Lung (tissue), 12 donors: ENCODE data around the gene PDF. TPM values are rescaled to one million over a fixed set of nuclear protein-coding genes. Genes with fewer than 3 reads are reported as not detected.
"Not testable (repeated sequence)": the region's sequence is repeated elsewhere in the genome, so short reads cannot be mapped to it uniquely, and the experiment has no call there.

Source experiments
- ATAC-seq: fragments of 200-7000 bp; cut with Tn5 transposase; one replicate; pipeline ENCODE4 v1.9.1; 2020; ENCODE audit warnings: moderate number of reproducible peaks; ENCODE audit not compliant: insufficient read depth, low FRiP score
- DNase-seq, 3 donors: peaks; one replicate each; pipeline ENCODE4 v3.0.0-alpha.2; 2013 to 2017
- H3K27ac ChIP-seq, 2 donors: one replicate each; pipeline ENCODE4 v1.5.1; 2013; ENCODE audit warnings: mild to moderate bottlenecking in 2 of 2, moderate library complexity in 2 of 2, control low read depth in 1 of 2, inconsistent platforms in 1 of 2, low read depth in 1 of 2, low read length in 1 of 2
- H3K27me3 ChIP-seq, 3 donors: one replicate each; pipeline ENCODE4 v1.5.1; 2013; ENCODE audit warnings: low read length in 2 of 3; ENCODE audit not compliant: control insufficient read depth in 3 of 3, insufficient read depth in 3 of 3
- H3K36me3 ChIP-seq, 4 donors: one replicate each; pipeline ENCODE4 v1.5.1; 2013; ENCODE audit warnings: low read length in 4 of 4, mild to moderate bottlenecking in 1 of 4, moderate library complexity in 1 of 4; ENCODE audit not compliant: control insufficient read depth in 4 of 4, insufficient read depth in 4 of 4
- H3K4me1 ChIP-seq, 5 donors: one replicate each; pipeline ENCODE4 v1.5.1; 2013; ENCODE audit warnings: low read length in 5 of 5, mild to moderate bottlenecking in 2 of 5, moderate library complexity in 1 of 5; ENCODE audit not compliant: control insufficient read depth in 5 of 5, insufficient read depth in 5 of 5
- H3K4me3 ChIP-seq: one replicate; pipeline ENCODE4 v1.5.1; 2013; ENCODE audit warnings: mild to moderate bottlenecking, control low read depth, moderate library complexity
- H3K9ac ChIP-seq, 2 donors: one replicate each; pipeline ENCODE4 v1.5.1; 2013; ENCODE audit warnings: low read length in 2 of 2, control low read depth in 1 of 2; ENCODE audit not compliant: insufficient read depth in 1 of 2
- H3K9me3 ChIP-seq, 4 donors: one replicate each; pipeline ENCODE4 v1.5.1; 2013; ENCODE audit warnings: low read length in 3 of 4, mild to moderate bottlenecking in 1 of 4, moderate library complexity in 1 of 4; ENCODE audit not compliant: control insufficient read depth in 4 of 4, insufficient read depth in 3 of 4
- WGBS, 2 donors: extraction: QIAGEN DNeasy Blood & Tissue Kit; methylation state at CpG; one replicate each; pipeline ENCODE4 v1.1.7; 2013; 5-methylcytosine and 5-hydroxymethylcytosine counted together
- polyA plus RNA-seq, 2 donors: library from polyadenylated mRNA; stranded (reverse); fragments of 200-250 nt; gene quantifications; one replicate each; pipeline ENCODE4 v1.2.1, GENCODE V29; 2013
- total RNA-seq, 2 donors: library from RNA; depleted of rRNA in 1 of 2; stranded (reverse); fragments of >200 nt in 1 of 2; gene quantifications; one replicate each; pipeline ENCODE4 v1.2.1, GENCODE V29; 2014 to 2021
- TF ChIP-seq, protein P1 (sequence below): IDR thresholded peaks from 2 replicates; pipeline ENCODE4 v1.5.1; 2012; ENCODE audit warnings: mild to moderate bottlenecking; ENCODE audit errors: control extremely low read depth, extremely low read depth
- donor health status: control.
- donor health status: control.
- donor health status: Bipolar disorder and iron deficiency.
- donor health status: healthy.
- donor health status: DM: yes; HTN: yes; CAD: no.

Gene PDF
- total and polyA plus RNA-seq, 4 donors: 6.0 to 16.6 (median 9.1) TPM

DNA sequence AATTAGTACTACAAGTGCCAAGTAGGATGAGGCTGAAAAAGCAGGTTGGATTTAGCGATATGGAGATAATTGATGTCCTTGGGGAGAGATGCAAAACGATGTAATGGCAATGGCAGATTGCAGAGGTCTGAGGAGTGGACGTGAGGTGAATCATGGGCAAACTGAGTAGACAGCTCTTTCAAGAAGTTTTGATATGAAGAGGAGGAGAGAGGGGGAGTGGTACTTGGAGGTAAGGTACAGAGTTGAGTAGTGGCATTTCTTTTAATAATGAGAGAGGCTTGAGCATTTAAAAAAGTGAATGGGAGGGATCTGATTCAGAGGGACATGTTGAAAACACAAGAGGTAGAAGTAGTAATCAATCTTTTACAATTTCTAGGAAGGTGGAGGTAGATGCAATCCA is 37.0 kb downstream of the PDF start:
- TF ChIP-seq, protein P1, sequence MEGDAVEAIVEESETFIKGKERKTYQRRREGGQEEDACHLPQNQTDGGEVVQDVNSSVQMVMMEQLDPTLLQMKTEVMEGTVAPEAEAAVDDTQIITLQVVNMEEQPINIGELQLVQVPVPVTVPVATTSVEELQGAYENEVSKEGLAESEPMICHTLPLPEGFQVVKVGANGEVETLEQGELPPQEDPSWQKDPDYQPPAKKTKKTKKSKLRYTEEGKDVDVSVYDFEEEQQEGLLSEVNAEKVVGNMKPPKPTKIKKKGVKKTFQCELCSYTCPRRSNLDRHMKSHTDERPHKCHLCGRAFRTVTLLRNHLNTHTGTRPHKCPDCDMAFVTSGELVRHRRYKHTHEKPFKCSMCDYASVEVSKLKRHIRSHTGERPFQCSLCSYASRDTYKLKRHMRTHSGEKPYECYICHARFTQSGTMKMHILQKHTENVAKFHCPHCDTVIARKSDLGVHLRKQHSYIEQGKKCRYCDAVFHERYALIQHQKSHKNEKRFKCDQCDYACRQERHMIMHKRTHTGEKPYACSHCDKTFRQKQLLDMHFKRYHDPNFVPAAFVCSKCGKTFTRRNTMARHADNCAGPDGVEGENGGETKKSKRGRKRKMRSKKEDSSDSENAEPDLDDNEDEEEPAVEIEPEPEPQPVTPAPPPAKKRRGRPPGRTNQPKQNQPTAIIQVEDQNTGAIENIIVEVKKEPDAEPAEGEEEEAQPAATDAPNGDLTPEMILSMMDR: no peak
- Histone ChIP-seq H3K27me3 (no peaks in the 10 kb centered on the region), H3K4me1 (no peaks in the 10 kb centered on the region), H3K4me3 (no peak overlapping the region), H3K9me3 (no peaks in the 10 kb centered on the region), H3K9ac (no peak overlapping the region), H3K27ac (no peak overlapping the region), H3K36me3 (peaks cover 0 to 3% (median 3%) of the 10 kb centered on the region in 4 donors)
- DNase-seq (no peak), ATAC-seq (no peak)
- WGBS, 2 donors: 78 to 80% methylated on average over 3 of the region's 3 CpGs

DNA sequence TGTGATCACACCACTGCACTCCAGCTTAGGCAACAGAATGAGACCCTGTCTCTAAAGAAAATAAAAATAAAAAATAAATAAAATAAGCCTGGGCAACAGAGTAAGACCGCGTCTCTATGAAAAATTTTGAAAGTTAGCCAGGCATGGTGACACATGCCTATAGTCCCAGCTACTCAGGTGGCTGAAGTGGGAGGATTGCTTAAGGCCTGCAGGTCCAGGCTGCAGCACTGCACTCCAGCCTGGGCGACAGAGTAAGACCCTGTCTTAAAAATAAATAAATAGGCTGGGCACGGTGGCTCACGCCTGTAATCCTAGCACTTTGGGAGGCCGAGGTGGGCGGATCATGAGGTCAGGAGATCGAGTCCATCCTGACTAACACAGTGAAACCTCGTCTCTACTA is 38.7 kb downstream of the PDF start:
- not testable (repeated sequence) for ATAC-seq, H3K9me3 ChIP-seq, H3K36me3 ChIP-seq, H3K4me1 ChIP-seq, DNase-seq, H3K4me3 ChIP-seq, H3K27ac ChIP-seq, H3K27me3 ChIP-seq, H3K9ac ChIP-seq
- 82 to 94% methylated on average over 9 of the region's 9 CpGs for WGBS, 2 donors

DNA sequence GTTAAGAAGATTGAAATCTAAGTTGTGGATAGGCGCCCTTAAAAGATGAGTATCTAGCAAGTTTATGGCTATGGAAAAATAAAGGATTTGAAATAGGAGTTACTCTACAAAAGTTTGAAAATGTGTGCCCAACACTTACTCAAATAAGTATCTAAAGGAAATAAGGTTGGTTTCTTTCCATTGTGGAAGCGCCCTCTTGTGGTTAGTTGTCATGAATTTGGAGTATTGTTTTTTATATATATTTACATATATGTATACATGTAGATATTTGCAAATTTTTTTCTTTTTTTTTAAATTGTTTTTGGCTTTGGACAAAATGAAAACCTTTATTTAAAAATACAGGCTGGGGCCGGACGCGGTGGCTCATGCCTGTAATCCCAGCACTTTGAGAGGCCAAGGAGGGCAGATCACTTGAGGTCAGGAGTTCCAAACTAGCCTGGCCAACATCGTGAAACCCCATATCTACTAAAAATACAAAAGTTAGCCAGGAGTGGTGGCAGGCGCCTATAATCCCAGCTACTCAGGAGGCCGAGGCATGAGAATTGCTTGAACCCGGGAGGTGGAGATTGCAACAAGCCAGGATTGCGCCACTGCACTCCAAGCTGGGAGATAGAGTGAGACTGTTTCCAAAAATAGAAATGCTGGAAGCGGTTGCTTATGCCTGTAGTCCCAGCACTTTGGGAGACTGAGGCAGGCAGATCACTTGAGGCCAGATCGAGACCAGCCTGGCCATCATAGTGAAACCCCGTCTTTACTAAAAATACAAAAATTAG is 43.3 kb downstream of the PDF start:
- Histone ChIP-seq H3K4me3 (no peak overlapping the region), H3K36me3 (peaks cover 0 to 15% (median 6%) of the 10 kb centered on the region in 4 donors), H3K27me3 (no peaks in the 10 kb centered on the region), H3K9ac (peak overlapping the region in 1 of 2 donors; percentile 76), H3K27ac (no peak overlapping the region), H3K4me1 (peaks cover 0 to 5% (median 0%) of the 10 kb centered on the region in 5 donors), H3K9me3 (no peaks in the 10 kb centered on the region)
- ATAC-seq (no peak), DNase-seq (peak; percentile 42 to 88 (median 88))
- WGBS, 2 donors: 41 to 56% methylated on average over 13 of the region's 13 CpGs
- TF ChIP-seq, protein P1: peak; percentile 35

DNA sequence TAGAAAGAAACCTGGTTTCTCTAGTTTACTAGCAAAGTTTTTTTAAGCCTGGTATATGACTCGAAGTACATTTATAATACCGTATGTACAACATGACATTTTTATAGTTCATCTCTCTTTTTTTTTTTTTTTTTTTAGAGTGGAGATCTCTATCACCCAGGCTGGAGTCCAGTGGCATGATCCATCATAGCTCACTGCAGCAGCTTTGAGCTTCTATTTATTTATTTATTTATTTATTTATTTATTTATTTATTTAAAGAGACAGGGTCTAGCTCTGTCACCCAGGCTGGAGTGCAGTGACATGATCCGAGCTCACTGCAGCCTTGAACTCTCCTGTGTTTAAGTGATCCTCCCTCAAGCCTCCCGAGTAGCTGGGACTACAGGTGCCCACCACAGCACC is 45.1 kb downstream of the PDF start:
- TF ChIP-seq, protein P1: no peak
- Histone ChIP-seq H3K4me1 (peaks cover 0 to 5% (median 0%) of the 10 kb centered on the region in 5 donors), H3K36me3 (peaks cover 0 to 13% (median 5%) of the 10 kb centered on the region in 4 donors), H3K27me3 (no peaks in the 10 kb centered on the region), H3K9me3 (no peaks in the 10 kb centered on the region), H3K27ac (no peak overlapping the region), H3K4me3 (no peak overlapping the region), H3K9ac (no peak overlapping the region)
- DNase-seq (no peak), ATAC-seq (no peak)
- 89 to 92% methylated on average over 4 of the region's 4 CpGs for WGBS, 2 donors
